Panc1 (cell line): Measurements from ENCODE around the gene LRRC1. TPM values are rescaled to one million over a fixed set of nuclear protein-coding genes. Genes with fewer than 3 reads are reported as not detected.

Source experiments
- ATAC-seq: fragments of 200-7000 bp; cut with Tn5 transposase; 2 replicates; pipeline ENCODE4 v1.9.1; 2020; ENCODE audit warnings: mild to moderate bottlenecking, moderate library complexity
- BruUV-seq: library from RNA; stranded (reverse); fragments of 400-500 nt; replicated peaks from 2 replicates; lab custom pipeline; 2021; lab: Mats Ljungman, UMichigan
- CTCF ChIA-PET: fragments of 300-600 bp; sonication (Branson Sonifier 250); formaldehyde crosslinking; loops from one replicate; lab custom pipeline; 2022; ENCODE audit warnings: antibody characterized with exemption; lab: Charles Lee
- POLR2A ChIA-PET: fragments of 300-600 bp; sonication (Branson Sonifier 250); formaldehyde crosslinking; loops from one replicate; lab custom pipeline; 2022; ENCODE audit warnings: antibody characterized with exemption; lab: Charles Lee
- DNase-seq: peaks from one replicate; pipeline ENCODE4 v3.0.0-alpha.2; 2010; ENCODE audit warnings: low read depth, low spot score
- H3K27ac ChIP-seq: 2 replicates; pipeline ENCODE4 v1.5.1; 2011; ENCODE audit warnings: mild to moderate bottlenecking, low read length, inconsistent platforms
- H3K27me3 ChIP-seq: fragments of 200-500 bp; sonication (Bioruptor generic); 2 replicates; pipeline ENCODE4 v1.6.0; 2014; ENCODE audit warnings: low read length, inconsistent platforms; ENCODE audit not compliant: control insufficient read depth, insufficient read depth
- H3K36me3 ChIP-seq: fragments of 200-500 bp; sonication (Bioruptor generic); 2 replicates; pipeline ENCODE4 v1.5.1; 2014; ENCODE audit warnings: inconsistent platforms, mild to moderate bottlenecking, low read length, moderate library complexity; ENCODE audit not compliant: control insufficient read depth, insufficient read depth
- H3K4me1 ChIP-seq: 2 replicates; pipeline ENCODE4 v1.5.1; 2011; ENCODE audit warnings: inconsistent platforms, mild to moderate bottlenecking, low read length, moderate library complexity; ENCODE audit not compliant: control insufficient read depth, insufficient read depth
- H3K4me3 ChIP-seq, 2 experiments: 2 replicates each; pipeline ENCODE4 v1.5.1; 2011 to 2012; ENCODE audit warnings: low read depth in 2 of 2, low read length in 2 of 2, mild to moderate bottlenecking in 2 of 2, inconsistent platforms in 1 of 2, moderate library complexity in 1 of 2
- H3K9me3 ChIP-seq: fragments of 200-500 bp; sonication (Bioruptor generic); 2 replicates; pipeline ENCODE4 v1.5.1; 2014; ENCODE audit warnings: low read depth, mild to moderate bottlenecking, inconsistent platforms, low read length, moderate library complexity; ENCODE audit not compliant: control insufficient read depth, insufficient read depth
- CTCF ChIP-seq: fragments of 450-650 bp; IDR thresholded peaks from 2 replicates; pipeline ENCODE4 v1.5.1; 2017; ENCODE audit warnings: mild to moderate bottlenecking
- POLR2AphosphoS5 ChIP-seq: IDR thresholded peaks from 2 replicates; pipeline ENCODE4 v1.6.1; 2012; ENCODE audit warnings: mild to moderate bottlenecking, low read depth, low read length, moderate library complexity
- SIN3A ChIP-seq: IDR thresholded peaks from 2 replicates; pipeline ENCODE4 v1.6.1; 2012; ENCODE audit warnings: low read depth, mild to moderate bottlenecking, low read length, moderate library complexity, borderline replicate concordance; ENCODE audit not compliant: insufficient read depth
- TCF7L2 ChIP-seq: IDR thresholded peaks from 2 replicates; pipeline ENCODE4 v1.6.1; 2011; ENCODE audit warnings: mild to moderate bottlenecking, low read depth, low read length, inconsistent platforms
- in situ Hi-C: cut with HindIII; loops from 2 replicates; pipeline ENCODE4 v1.10.0; 2016; ENCODE audit warnings: low sequenced_read_pairs, low pct_unique_long_range_greater_than_20kb
- intact Hi-C: fragments of 100-400 bp; cut with micrococcal nuclease; formaldehyde crosslinking; loops from one replicate; pipeline ENCODE4 v1.10.0; 2022; ENCODE audit not compliant: unreplicated experiment
- total RNA-seq: library from RNA; stranded (reverse); gene quantifications from one replicate; pipeline ENCODE4 v1.2.1, GENCODE V29; 2021; ENCODE audit not compliant: unreplicated experiment
- TF ChIP-seq, protein P1 (sequence below), 2 experiments: IDR thresholded peaks; 2 replicates each; pipeline ENCODE4 v1.6.1; 2011 to 2012; ENCODE audit warnings: low read depth in 2 of 2, control low read depth in 1 of 2, low read length in 1 of 2, mild to moderate bottlenecking in 1 of 2, moderate library complexity in 1 of 2; ENCODE audit not compliant: insufficient read depth in 1 of 2

Gene LRRC1
- total RNA-seq, 1 experiment from 2014 or later, result 13.8 TPM

DNA sequence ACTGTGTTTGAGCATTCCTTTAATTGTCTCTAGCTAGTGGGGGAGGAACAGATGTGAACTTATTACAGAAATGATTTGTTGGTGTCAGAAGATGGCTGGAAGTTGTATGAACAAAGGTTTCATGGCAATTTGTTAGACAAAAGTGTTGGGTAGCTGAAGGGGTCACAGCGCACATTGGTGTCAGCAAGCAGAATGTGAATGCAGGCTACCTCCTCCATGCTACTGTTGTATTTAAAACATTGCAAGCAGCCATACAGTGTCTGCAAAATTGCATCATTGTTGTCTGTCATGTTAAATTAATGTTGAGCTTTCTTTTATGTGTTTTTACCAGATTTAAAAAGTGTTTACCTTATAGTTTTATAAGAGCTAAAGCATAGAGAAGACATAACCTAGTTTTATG lies 6.2 kb downstream of the LRRC1 start:
- intact Hi-C loops (no loop called here), in situ Hi-C loops (no loop called here)
- ChIA-PET CTCF (no interaction called here), POLR2A (no interaction called here)
- Histone ChIP-seq H3K27me3 (no peaks in the 10 kb centered on the region), H3K27ac (no peak overlapping the region; the same call in 1 of the 2 replicates), H3K4me3 (no peak overlapping the region), H3K9me3 (no peaks in the 10 kb centered on the region), H3K4me1 (peaks cover 13% of the 10 kb centered on the region), H3K36me3 (no peaks in the 10 kb centered on the region)
- TF ChIP-seq, protein P1, sequence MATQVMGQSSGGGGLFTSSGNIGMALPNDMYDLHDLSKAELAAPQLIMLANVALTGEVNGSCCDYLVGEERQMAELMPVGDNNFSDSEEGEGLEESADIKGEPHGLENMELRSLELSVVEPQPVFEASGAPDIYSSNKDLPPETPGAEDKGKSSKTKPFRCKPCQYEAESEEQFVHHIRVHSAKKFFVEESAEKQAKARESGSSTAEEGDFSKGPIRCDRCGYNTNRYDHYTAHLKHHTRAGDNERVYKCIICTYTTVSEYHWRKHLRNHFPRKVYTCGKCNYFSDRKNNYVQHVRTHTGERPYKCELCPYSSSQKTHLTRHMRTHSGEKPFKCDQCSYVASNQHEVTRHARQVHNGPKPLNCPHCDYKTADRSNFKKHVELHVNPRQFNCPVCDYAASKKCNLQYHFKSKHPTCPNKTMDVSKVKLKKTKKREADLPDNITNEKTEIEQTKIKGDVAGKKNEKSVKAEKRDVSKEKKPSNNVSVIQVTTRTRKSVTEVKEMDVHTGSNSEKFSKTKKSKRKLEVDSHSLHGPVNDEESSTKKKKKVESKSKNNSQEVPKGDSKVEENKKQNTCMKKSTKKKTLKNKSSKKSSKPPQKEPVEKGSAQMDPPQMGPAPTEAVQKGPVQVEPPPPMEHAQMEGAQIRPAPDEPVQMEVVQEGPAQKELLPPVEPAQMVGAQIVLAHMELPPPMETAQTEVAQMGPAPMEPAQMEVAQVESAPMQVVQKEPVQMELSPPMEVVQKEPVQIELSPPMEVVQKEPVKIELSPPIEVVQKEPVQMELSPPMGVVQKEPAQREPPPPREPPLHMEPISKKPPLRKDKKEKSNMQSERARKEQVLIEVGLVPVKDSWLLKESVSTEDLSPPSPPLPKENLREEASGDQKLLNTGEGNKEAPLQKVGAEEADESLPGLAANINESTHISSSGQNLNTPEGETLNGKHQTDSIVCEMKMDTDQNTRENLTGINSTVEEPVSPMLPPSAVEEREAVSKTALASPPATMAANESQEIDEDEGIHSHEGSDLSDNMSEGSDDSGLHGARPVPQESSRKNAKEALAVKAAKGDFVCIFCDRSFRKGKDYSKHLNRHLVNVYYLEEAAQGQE (IDR thresholded peaks at IDR 0.05; ENCODE audit: insufficient read depth in 1 of 2, low read depth in 2 of 2, low read length in 1 of 2), result no peak
- TF ChIP-seq TCF7L2 (no peak), CTCF (no peak), SIN3A (no peak)
- no TSS peak for BruUV-seq
- DNase-seq (no peak), ATAC-seq (no peak)

GRCh38 chr6:53802582-53802981 lies 7.8 kb downstream of the LRRC1 start:
- H3K27ac ChIP-seq, result no peak overlapping the region
- DNase-seq, result no peak
- no peaks in the 10 kb centered on the region for H3K27me3 ChIP-seq
- ChIA-PET CTCF (no interaction called here), POLR2A (no interaction called here)
- TF ChIP-seq TCF7L2 (no peak), CTCF (no peak), POLR2AphosphoS5 (no peak), SIN3A (no peak)
- TF ChIP-seq, protein P1 (IDR thresholded peaks at IDR 0.05; ENCODE audit: insufficient read depth in 1 of 2, low read depth in 2 of 2, low read length in 1 of 2), result no peak
- H3K4me3 ChIP-seq, result no peak overlapping the region
- intact Hi-C loops, result no loop called here
- in situ Hi-C loops, result no loop called here
- no peaks in the 10 kb centered on the region for H3K36me3 ChIP-seq
- no peaks in the 10 kb centered on the region for H3K4me1 ChIP-seq
- no peaks in the 10 kb centered on the region for H3K9me3 ChIP-seq
- BruUV-seq, result no TSS peak
- no peak for ATAC-seq
